Thymus (tissue), 11 donors: ENCODE measurements around the gene CNKSR3. TPM values are rescaled to one million over a fixed set of nuclear protein-coding genes. Genes with fewer than 3 reads are reported as not detected.
A peak's percentile ranks its signal among the peaks of the same experiment; 100 is the strongest.

Experiments
- DNase-seq, 9 donors: peaks; one replicate each; pipeline ENCODE4 v3.0.0-alpha.2; 2013; ENCODE audit warnings: low spot score in 9 of 9, low read depth in 6 of 9, missing footprints in 1 of 9
- H3K27ac ChIP-seq, 2 donors: one replicate each; pipeline ENCODE4 v1.5.1; 2013; ENCODE audit warnings: control low read depth in 1 of 2, low read depth in 1 of 2, low read length in 1 of 2, mild to moderate bottlenecking in 1 of 2, moderate library complexity in 1 of 2
- H3K27me3 ChIP-seq, 2 donors: one replicate each; pipeline ENCODE4 v1.5.1; 2013; ENCODE audit warnings: low read length in 1 of 2; ENCODE audit not compliant: control insufficient read depth in 2 of 2, insufficient read depth in 1 of 2
- H3K36me3 ChIP-seq, 2 donors: one replicate each; pipeline ENCODE4 v1.5.1; 2013; ENCODE audit warnings: low read length in 1 of 2, mild to moderate bottlenecking in 1 of 2, moderate library complexity in 1 of 2; ENCODE audit not compliant: control insufficient read depth in 2 of 2, insufficient read depth in 2 of 2
- H3K4me1 ChIP-seq, 2 donors: one replicate each; pipeline ENCODE4 v1.5.1; 2013; ENCODE audit warnings: low read length in 2 of 2; ENCODE audit not compliant: control insufficient read depth in 2 of 2, insufficient read depth in 2 of 2
- H3K4me3 ChIP-seq, 2 donors: one replicate each; pipeline ENCODE4 v1.5.1; 2013; ENCODE audit warnings: low read length in 2 of 2, control low read depth in 1 of 2, mild to moderate bottlenecking in 1 of 2
- H3K9me3 ChIP-seq, 2 donors: one replicate each; pipeline ENCODE4 v1.5.1; 2013; ENCODE audit warnings: low read length in 1 of 2, mild to moderate bottlenecking in 1 of 2; ENCODE audit not compliant: control insufficient read depth in 2 of 2, insufficient read depth in 1 of 2
- WGBS: extraction: QIAGEN DNeasy Blood & Tissue Kit; methylation state at CpG from one replicate; pipeline ENCODE4 v1.1.7; 2013; 5-methylcytosine and 5-hydroxymethylcytosine counted together
- polyA plus RNA-seq: library from polyadenylated mRNA; stranded (reverse); fragments of 200-250 nt; gene quantifications from one replicate; pipeline ENCODE4 v1.2.3, GENCODE V29; 2013
- total RNA-seq: library from RNA; stranded (reverse); fragments of 120-200 nt; gene quantifications from one replicate; pipeline ENCODE4 v1.2.4, GENCODE V29; 2013
- donor health status: healthy.

Gene CNKSR3
- total and polyA plus RNA-seq, 2 donors: 5.4 to 8.2 TPM

- Histone ChIP-seq H3K4me3 (no peak overlapping the region), H3K27me3 (no peaks in the 10 kb centered on the region), H3K9me3 (no peaks in the 10 kb centered on the region), H3K36me3 (no peaks in the 10 kb centered on the region), H3K27ac (peak overlapping the region in 1 of 2 donors; percentile 54), H3K4me1 (peaks cover 0 to 7% of the 10 kb centered on the region in 2 donors)
- WGBS: 89% methylated on average over 8 of the region's 8 CpGs
- peak in 1 of 9 donors; percentile 21 for DNase-seq
Measured at GRCh38 chr6:154410619-154411072, 99.8 kb downstream of the CNKSR3 start.

- 86% methylated on average over 4 of the region's 4 CpGs for WGBS
- H3K4me1 ChIP-seq: no peaks in the 10 kb centered on the region
- DNase-seq: no peak
- no peaks in the 10 kb centered on the region for H3K36me3 ChIP-seq
- no peak overlapping the region for H3K27ac ChIP-seq
- H3K9me3 ChIP-seq: no peaks in the 10 kb centered on the region
- no peaks in the 10 kb centered on the region for H3K27me3 ChIP-seq
- H3K4me3 ChIP-seq: no peak overlapping the region
Measured at GRCh38 chr6:154408891-154409500, 101.5 kb downstream of the CNKSR3 start.

- Histone ChIP-seq H3K27me3 (no peaks in the 10 kb centered on the region), H3K9me3 (no peaks in the 10 kb centered on the region), H3K27ac (no peak overlapping the region), H3K4me1 (no peaks in the 10 kb centered on the region), H3K36me3 (no peaks in the 10 kb centered on the region), H3K4me3 (no peak overlapping the region)
- 97% methylated on average over 5 of the region's 5 CpGs for WGBS
- DNase-seq: no peak
Measured at GRCh38 chr6:154407440-154407839, 103.0 kb downstream of the CNKSR3 start.

GRCh38 chr6:154406869-154407268, 103.6 kb downstream of the CNKSR3 start:
- WGBS: 97% methylated on average over 10 of the region's 10 CpGs
- H3K36me3 ChIP-seq: no peaks in the 10 kb centered on the region
- H3K9me3 ChIP-seq: no peaks in the 10 kb centered on the region
- no peak overlapping the region for H3K27ac ChIP-seq
- H3K4me1 ChIP-seq: no peaks in the 10 kb centered on the region
- H3K4me3 ChIP-seq: no peak overlapping the region
- no peak for DNase-seq
- H3K27me3 ChIP-seq: no peaks in the 10 kb centered on the region

GRCh38 chr6:154406301-154406700, 104.2 kb downstream of the CNKSR3 start:
- no peak for DNase-seq
- Histone ChIP-seq H3K36me3 (no peaks in the 10 kb centered on the region), H3K27ac (no peak overlapping the region), H3K4me1 (no peaks in the 10 kb centered on the region), H3K4me3 (no peak overlapping the region), H3K27me3 (no peaks in the 10 kb centered on the region), H3K9me3 (no peaks in the 10 kb centered on the region)
- WGBS: 97% methylated on average over 20 of the region's 20 CpGs

- no peaks in the 10 kb centered on the region for H3K4me1 ChIP-seq
Measured at GRCh38 chr6:154404791-154405400, 105.6 kb downstream of the CNKSR3 start.

GRCh38 chr6:154403788-154404187, 106.7 kb downstream of the CNKSR3 start:
- Histone ChIP-seq H3K4me3 (no peak overlapping the region), H3K27ac (no peak overlapping the region), H3K36me3 (no peaks in the 10 kb centered on the region), H3K27me3 (no peaks in the 10 kb centered on the region), H3K4me1 (no peaks in the 10 kb centered on the region), H3K9me3 (no peaks in the 10 kb centered on the region)
- 31% methylated on average over 4 of the region's 4 CpGs for WGBS
- peak in 1 of 9 donors; percentile 12 for DNase-seq

More at GRCh38 chr6:154404791-154405400, 105.6 kb downstream of the CNKSR3 start:
- no peak for DNase-seq
- H3K27me3 ChIP-seq: no peaks in the 10 kb centered on the region
- H3K36me3 ChIP-seq: no peaks in the 10 kb centered on the region
- H3K27ac ChIP-seq: no peak overlapping the region
- no peaks in the 10 kb centered on the region for H3K9me3 ChIP-seq
- 94% methylated on average over 6 of the region's 6 CpGs for WGBS
- H3K4me3 ChIP-seq: no peak overlapping the region

GRCh38 chr6:154402081-154402780, 108.3 kb downstream of the CNKSR3 start:
- H3K36me3 ChIP-seq: no peaks in the 10 kb centered on the region
- no peaks in the 10 kb centered on the region for H3K9me3 ChIP-seq
- no peak overlapping the region for H3K27ac ChIP-seq
- H3K27me3 ChIP-seq: no peaks in the 10 kb centered on the region
- no peak overlapping the region for H3K4me3 ChIP-seq
- no peak for DNase-seq
- 95% methylated on average over 6 of the region's 6 CpGs for WGBS
- H3K4me1 ChIP-seq: no peaks in the 10 kb centered on the region

GRCh38 chr6:154399097-154399496, 111.4 kb downstream of the CNKSR3 start:
- Histone ChIP-seq H3K27ac (no peak overlapping the region), H3K4me3 (no peak overlapping the region), H3K9me3 (no peaks in the 10 kb centered on the region), H3K36me3 (no peaks in the 10 kb centered on the region), H3K4me1 (no peaks in the 10 kb centered on the region), H3K27me3 (no peaks in the 10 kb centered on the region)
- DNase-seq: no peak
- 96% methylated on average over 5 of the region's 5 CpGs for WGBS
